Stomach (tissue), 4 donors: ENCODE measurements around the gene CFC1B.
"Not testable (repeated sequence)": the region's sequence is repeated elsewhere in the genome, so short reads cannot be mapped to it uniquely, and the experiment has no call there.

ENCODE experiments used
- CTCF ChIP-seq, 7 experiments: fragments of 450-650 bp in 4 of 7; fragments of 200-600 bp in 3 of 7; sonication (generic) in 3 of 7; IDR thresholded peaks; one replicate each; pipeline ENCODE4 v1.5.1; 2016 to 2019; ENCODE audit warnings: antibody characterized with exemption in 7 of 7, control low read depth in 2 of 7, mild to moderate bottlenecking in 1 of 7
- EP300 ChIP-seq: sonication (generic); formaldehyde crosslinking; IDR thresholded peaks from one replicate; pipeline ENCODE4 v1.6.1; 2017; ENCODE audit warnings: antibody characterized with exemption
- POLR2A ChIP-seq, 4 donors: fragments of 450-650 bp; IDR thresholded peaks; one replicate each; pipeline ENCODE4 v1.6.1; 2016; ENCODE audit warnings: antibody characterized with exemption in 4 of 4, control low read depth in 2 of 4, mild to moderate bottlenecking in 1 of 4, moderate library complexity in 1 of 4

DNA sequence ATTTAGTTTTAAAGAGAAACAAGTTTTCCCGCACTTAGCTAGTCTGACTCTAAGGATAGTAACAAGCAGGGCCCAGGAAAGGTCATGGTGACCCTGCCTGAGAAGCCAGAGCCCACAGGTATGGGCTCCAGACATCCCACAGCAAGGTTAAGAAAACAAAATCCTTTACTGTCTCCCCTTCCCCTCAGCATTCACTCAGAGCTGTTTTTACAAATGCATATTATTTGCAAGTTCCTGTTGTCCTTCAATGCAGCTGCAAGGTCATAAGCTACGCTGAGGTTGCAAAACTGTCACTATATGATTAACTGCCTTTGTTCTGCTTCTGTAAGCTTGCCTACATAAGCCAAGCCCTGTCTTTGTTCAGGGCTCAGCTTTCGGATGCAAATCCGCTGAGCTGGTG, 29.9 kb upstream of the CFC1B start:
- not testable (repeated sequence) for TF ChIP-seq CTCF (IDR thresholded peaks at IDR 0.05); POLR2A (IDR thresholded peaks at IDR 0.05); EP300
